ENCODE measurements around the gene ST3GAL4. TPM values are rescaled to one million over a fixed set of nuclear protein-coding genes. Genes with fewer than 3 reads are reported as not detected.
A peak's percentile ranks its signal among the peaks of the same experiment; 100 is the strongest.
"Not testable (repeated sequence)": the region's sequence is repeated elsewhere in the genome, so short reads cannot be mapped to it uniquely, and the experiment has no call there.

Gene ST3GAL4
- total RNA-seq, 1 experiment from 2014 or later, result 11.2 TPM

DNA sequence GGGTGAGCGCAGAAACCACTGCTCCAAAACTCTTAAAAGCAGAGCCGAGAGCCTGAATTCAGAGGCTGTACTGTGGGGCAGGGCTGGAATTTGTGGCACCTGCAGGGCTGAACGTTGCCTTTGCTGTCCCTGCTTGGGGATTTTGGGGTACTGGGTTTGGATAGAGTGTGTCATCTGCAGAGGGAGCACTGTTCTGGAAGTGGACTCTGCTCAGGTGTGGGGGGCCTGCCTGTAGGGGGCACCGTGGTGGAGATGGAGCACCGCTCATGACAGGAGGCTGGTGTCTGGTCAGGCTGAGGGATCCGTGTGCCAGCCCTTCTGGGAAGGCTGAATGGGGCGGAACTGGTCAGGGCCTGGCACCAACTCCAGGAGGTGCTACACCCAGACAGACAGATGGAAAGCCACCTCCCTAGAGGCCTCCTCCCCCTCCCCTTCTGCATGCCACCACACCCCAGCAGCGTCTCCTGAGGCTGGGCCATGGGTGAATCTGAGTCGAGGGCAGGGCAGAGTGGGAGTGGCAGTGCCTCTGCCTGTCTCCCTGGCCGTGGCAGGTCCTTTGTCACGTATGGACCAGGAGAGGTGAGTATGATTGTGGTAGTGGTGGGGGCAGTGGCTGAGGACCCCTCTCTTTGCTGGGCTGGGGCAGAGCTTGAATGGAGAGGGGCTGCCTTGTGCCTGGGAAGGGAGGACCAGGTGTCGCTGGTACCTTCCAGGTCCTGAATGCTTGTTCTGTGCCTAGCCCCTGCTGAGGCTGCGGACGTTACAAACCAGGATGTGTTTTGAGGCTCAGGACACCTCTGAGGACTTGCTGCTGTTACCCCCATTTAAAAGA is 11.6 kb downstream of the ST3GAL4 start:
- H3K9me3 Mint-ChIP-seq (ENCODE audit: unreplicated experiment); POLR2A ChIA-PET; H3K27me3 Mint-ChIP-seq (ENCODE audit: insufficient read depth, unreplicated experiment); H3K4me3 Mint-ChIP-seq (ENCODE audit: unreplicated experiment); intact Hi-C loops (cut with micrococcal nuclease; ENCODE audit: unreplicated experiment); H3K4me1 ChIP-seq; H3K36me3 ChIP-seq (ENCODE audit: control insufficient read depth, insufficient read depth, low read length); DNase-seq; H3K4me1 Mint-ChIP-seq (ENCODE audit: low read depth, unreplicated experiment); H3K9me3 ChIP-seq; H3K27me3 ChIP-seq (replicated peaks; ENCODE audit: control insufficient read depth, insufficient read depth, low read length); H3K36me3 Mint-ChIP-seq (ENCODE audit: insufficient read depth, unreplicated experiment); BruUV-seq (replicated peaks); H3K4me3 ChIP-seq (ENCODE audit: low read depth, low read length): not testable (repeated sequence)
- CTCF ChIA-PET, result interaction anchor here (0.6 kb wide), 1 partner anchor 57 kb away, joined by 3 read pairs; no protein-coding TSS in a partner anchor
- TF ChIP-seq, protein P1, sequence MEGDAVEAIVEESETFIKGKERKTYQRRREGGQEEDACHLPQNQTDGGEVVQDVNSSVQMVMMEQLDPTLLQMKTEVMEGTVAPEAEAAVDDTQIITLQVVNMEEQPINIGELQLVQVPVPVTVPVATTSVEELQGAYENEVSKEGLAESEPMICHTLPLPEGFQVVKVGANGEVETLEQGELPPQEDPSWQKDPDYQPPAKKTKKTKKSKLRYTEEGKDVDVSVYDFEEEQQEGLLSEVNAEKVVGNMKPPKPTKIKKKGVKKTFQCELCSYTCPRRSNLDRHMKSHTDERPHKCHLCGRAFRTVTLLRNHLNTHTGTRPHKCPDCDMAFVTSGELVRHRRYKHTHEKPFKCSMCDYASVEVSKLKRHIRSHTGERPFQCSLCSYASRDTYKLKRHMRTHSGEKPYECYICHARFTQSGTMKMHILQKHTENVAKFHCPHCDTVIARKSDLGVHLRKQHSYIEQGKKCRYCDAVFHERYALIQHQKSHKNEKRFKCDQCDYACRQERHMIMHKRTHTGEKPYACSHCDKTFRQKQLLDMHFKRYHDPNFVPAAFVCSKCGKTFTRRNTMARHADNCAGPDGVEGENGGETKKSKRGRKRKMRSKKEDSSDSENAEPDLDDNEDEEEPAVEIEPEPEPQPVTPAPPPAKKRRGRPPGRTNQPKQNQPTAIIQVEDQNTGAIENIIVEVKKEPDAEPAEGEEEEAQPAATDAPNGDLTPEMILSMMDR (IDR thresholded peaks at IDR 0.05; ENCODE audit: insufficient read depth in 1 of 2, low read depth in 1 of 2, low read length in 1 of 2, severe bottlenecking in 1 of 2, unreplicated experiment in 1 of 2), result peak in 1 of 2 experiments; percentile 10
- H3K27ac Mint-ChIP-seq (ENCODE audit: unreplicated experiment), result peak overlapping the region; percentile 1

DNA sequence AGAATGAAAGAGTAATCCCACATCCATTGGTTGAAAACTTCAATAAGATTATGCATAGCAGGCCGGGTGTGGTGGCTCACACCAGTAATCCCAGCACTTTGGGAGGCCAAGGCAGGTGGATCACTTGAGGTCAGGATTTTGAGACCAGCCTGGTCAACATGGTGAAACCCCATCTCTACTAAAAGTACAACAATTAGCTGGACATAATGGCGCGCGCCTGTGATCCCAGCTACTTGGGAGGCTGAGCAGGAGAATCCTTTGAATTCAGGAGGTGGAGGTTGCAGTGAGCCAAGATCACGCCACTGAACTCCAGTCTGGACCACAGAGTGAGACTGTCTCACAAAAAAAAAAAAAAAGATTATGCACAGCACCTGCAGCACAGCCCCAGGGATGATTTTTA is 12.3 kb downstream of the ST3GAL4 start:
- H3K4me1 ChIP-seq; H3K27ac Mint-ChIP-seq (ENCODE audit: unreplicated experiment); H3K36me3 ChIP-seq (ENCODE audit: control insufficient read depth, insufficient read depth, low read length); H3K36me3 Mint-ChIP-seq (ENCODE audit: insufficient read depth, unreplicated experiment); H3K4me3 Mint-ChIP-seq (ENCODE audit: unreplicated experiment); H3K9me3 ChIP-seq; H3K9me3 Mint-ChIP-seq (ENCODE audit: unreplicated experiment); H3K27me3 Mint-ChIP-seq (ENCODE audit: insufficient read depth, unreplicated experiment); H3K4me3 ChIP-seq (ENCODE audit: low read depth, low read length); BruUV-seq (replicated peaks); H3K4me1 Mint-ChIP-seq (ENCODE audit: low read depth, unreplicated experiment); POLR2A ChIA-PET; intact Hi-C loops (cut with micrococcal nuclease; ENCODE audit: unreplicated experiment); H3K27me3 ChIP-seq (replicated peaks; ENCODE audit: control insufficient read depth, insufficient read depth, low read length); DNase-seq: not testable (repeated sequence)
- CTCF ChIA-PET, result interaction anchor here (0.6 kb wide), 1 partner anchor 57 kb away, joined by 3 read pairs; no protein-coding TSS in a partner anchor

DNA sequence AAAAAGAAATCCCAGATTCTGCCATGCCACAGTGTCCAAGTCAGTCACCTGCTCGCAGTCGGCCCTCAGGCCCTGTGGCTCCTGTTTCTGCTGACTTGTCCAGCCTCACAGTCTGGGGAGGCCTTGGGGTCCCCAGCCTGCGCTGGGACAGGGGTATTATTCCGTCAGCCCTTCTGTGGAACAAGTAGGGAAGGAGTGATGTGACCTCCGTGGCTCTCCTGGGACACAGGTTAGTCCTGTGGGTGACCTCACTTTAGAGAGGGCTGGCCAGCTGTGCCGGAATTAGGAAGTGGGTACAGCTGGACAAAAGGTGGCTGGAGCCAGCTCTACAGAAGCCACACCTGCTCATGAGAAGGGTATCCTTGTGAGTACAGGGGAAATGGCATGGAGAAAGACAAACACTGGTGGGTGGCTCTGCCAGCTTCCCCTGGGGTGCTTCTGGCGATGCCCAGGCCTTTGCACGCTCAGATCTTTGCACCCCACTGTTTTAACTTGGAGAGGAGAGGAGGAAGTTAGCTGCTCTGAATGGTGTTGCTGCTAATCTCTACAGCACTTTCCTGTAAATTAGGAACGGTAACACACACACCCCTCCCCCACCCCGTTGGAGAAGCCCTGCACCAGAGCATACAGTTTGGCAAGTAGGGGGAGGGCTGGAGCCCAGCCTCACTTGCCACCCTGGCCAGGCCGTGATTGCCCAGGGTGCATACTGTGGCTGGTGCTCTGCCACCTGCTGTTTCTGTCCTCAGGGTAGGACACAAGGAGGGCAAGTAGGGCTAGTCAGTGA is 13.0 kb downstream of the ST3GAL4 start:
- intact Hi-C loops (cut with micrococcal nuclease; ENCODE audit: unreplicated experiment); H3K36me3 Mint-ChIP-seq (ENCODE audit: insufficient read depth, unreplicated experiment); H3K9me3 ChIP-seq; H3K4me3 ChIP-seq (ENCODE audit: low read depth, low read length); H3K4me1 Mint-ChIP-seq (ENCODE audit: low read depth, unreplicated experiment); DNase-seq; H3K4me1 ChIP-seq; H3K9me3 Mint-ChIP-seq (ENCODE audit: unreplicated experiment); BruUV-seq (replicated peaks); H3K27me3 Mint-ChIP-seq (ENCODE audit: insufficient read depth, unreplicated experiment); H3K27ac Mint-ChIP-seq (ENCODE audit: unreplicated experiment); CTCF ChIA-PET; H3K36me3 ChIP-seq (ENCODE audit: control insufficient read depth, insufficient read depth, low read length); POLR2A ChIA-PET; H3K4me3 Mint-ChIP-seq (ENCODE audit: unreplicated experiment); H3K27me3 ChIP-seq (replicated peaks; ENCODE audit: control insufficient read depth, insufficient read depth, low read length): not testable (repeated sequence)

DNA sequence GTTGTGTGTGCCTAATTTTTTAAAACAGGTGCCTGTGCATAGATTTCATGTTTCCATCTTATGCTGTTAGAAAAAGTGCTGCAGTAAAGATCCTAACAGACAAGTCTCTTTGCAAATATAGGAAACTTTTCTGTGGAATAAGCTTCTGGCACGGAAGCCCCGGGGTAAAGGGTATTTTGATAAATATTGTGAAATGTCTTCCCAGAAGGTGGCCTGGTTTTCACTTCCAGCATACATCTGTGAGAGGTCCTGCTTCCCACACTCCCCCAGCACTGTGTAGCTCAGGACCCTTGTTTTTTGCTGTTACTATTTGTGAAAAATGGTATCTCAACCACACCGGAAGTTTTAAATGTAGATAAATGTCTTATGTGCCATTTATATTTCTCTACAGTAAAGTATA is 14.5 kb downstream of the ST3GAL4 start:
- DNase-seq, result no peak
- peaks cover 7% of the 10 kb centered on the region for H3K4me1 Mint-ChIP-seq (ENCODE audit: low read depth, unreplicated experiment)
- Histone ChIP-seq H3K4me1 (peaks cover 8% of the 10 kb centered on the region; the same call in 1 of the 2 replicates), H3K4me3 (ENCODE audit: low read depth, low read length) (no peak overlapping the region), H3K36me3 (ENCODE audit: control insufficient read depth, insufficient read depth, low read length) (no peaks in the 10 kb centered on the region), H3K9me3 (no peaks in the 10 kb centered on the region), H3K27me3 (replicated peaks; ENCODE audit: control insufficient read depth, insufficient read depth, low read length) (no peaks in the 10 kb centered on the region)
- TF ChIP-seq, protein P1 (IDR thresholded peaks at IDR 0.05; ENCODE audit: insufficient read depth in 1 of 2, low read depth in 1 of 2, low read length in 1 of 2, severe bottlenecking in 1 of 2, unreplicated experiment in 1 of 2), result no peak
- peaks cover 10% of the 10 kb centered on the region for H3K36me3 Mint-ChIP-seq (ENCODE audit: insufficient read depth, unreplicated experiment)
- ChIA-PET CTCF (no interaction called here), POLR2A (interaction anchor here (0.6 kb wide), 1 partner anchor 42 kb away, joined by 3 read pairs; no protein-coding TSS in a partner anchor)
- intact Hi-C loops (cut with micrococcal nuclease; ENCODE audit: unreplicated experiment), result no loop called here
- H3K27ac Mint-ChIP-seq (ENCODE audit: unreplicated experiment), result no peak overlapping the region
- H3K9me3 Mint-ChIP-seq (ENCODE audit: unreplicated experiment), result no peaks in the 10 kb centered on the region
- no peak overlapping the region for H3K4me3 Mint-ChIP-seq (ENCODE audit: unreplicated experiment)
- no peaks in the 10 kb centered on the region for H3K27me3 Mint-ChIP-seq (ENCODE audit: insufficient read depth, unreplicated experiment)
- no TSS peak for BruUV-seq (replicated peaks)
